PFSK-1 (cell line): Measurements from ENCODE around the gene GPD1L.

Experiments
- FOXP2 ChIP-seq: optimal IDR thresholded peaks from 2 replicates; pipeline ENCODE3; 2011; ENCODE audit warnings: borderline replicate concordance, control low read depth, inconsistent platforms; ENCODE audit not compliant: insufficient read depth; ENCODE audit errors: extremely low read length, extremely low read depth
- POLR2AphosphoS5 ChIP-seq: IDR thresholded peaks from 2 replicates; pipeline ENCODE4 v1.6.1; 2012; ENCODE audit warnings: low read depth, mild to moderate bottlenecking, control low read depth, low read length, moderate library complexity
- SIN3A ChIP-seq: IDR thresholded peaks from 2 replicates; pipeline ENCODE4 v1.6.1; 2012; ENCODE audit warnings: mild to moderate bottlenecking, low read length, moderate library complexity, borderline replicate concordance; ENCODE audit not compliant: insufficient read depth
- TAF1 ChIP-seq: IDR thresholded peaks from 2 replicates; pipeline ENCODE4 v1.6.1; 2012; ENCODE audit warnings: low read length, control low read depth, borderline replicate concordance; ENCODE audit not compliant: insufficient read depth
- TF ChIP-seq, protein P1 (sequence below), 2 experiments: IDR thresholded peaks; 2 replicates each; pipeline versions ENCODE4 v1.6.1 to v1.8.0; 2011 to 2012; ENCODE audit warnings: low read depth in 2 of 2, low read length in 2 of 2, control low read depth in 1 of 2, inconsistent platforms in 1 of 2, mild to moderate bottlenecking in 1 of 2, moderate library complexity in 1 of 2; ENCODE audit not compliant: insufficient read depth in 1 of 2

Gene GPD1L

DNA sequence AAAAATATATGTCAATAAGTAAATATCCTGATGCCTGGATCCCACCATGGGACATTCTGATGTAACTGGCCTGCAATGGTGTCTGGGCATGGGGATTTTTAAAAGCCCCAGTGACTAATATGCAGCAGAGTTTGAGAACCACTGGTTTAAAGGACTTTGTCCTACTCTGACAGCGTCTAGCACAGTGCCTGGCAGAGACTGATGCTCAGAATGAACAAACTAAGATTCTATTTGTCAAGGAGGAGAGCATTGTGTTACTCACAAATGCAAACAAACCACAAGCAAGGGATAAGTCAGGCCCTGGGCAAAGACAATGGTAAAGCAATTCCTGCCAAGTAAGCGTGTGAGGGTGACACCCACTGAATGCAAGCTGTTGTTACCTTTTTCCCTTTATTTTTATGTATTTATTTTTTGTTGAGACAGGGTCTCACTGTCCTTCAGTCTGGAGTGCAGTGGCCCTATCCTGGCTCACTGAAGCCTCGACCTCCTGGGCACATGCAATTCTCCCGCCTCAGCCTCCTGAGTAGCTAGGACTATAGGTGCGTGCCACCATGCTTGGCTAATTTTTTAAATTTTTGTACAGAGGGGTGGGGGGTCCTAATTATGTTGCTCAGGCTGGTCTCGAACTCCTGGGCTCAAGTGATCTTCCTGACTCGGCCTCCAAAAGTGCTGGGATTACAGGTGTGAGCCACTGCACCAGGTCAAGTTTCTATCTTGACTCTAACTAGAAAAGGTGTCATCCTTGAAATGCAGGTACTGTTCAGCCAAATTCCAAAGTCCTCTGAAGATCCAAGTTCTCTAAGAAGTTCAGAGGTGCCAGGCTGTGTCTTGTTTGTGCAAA is 909 bp upstream of the GPD1L start:
- TF ChIP-seq, protein P1, sequence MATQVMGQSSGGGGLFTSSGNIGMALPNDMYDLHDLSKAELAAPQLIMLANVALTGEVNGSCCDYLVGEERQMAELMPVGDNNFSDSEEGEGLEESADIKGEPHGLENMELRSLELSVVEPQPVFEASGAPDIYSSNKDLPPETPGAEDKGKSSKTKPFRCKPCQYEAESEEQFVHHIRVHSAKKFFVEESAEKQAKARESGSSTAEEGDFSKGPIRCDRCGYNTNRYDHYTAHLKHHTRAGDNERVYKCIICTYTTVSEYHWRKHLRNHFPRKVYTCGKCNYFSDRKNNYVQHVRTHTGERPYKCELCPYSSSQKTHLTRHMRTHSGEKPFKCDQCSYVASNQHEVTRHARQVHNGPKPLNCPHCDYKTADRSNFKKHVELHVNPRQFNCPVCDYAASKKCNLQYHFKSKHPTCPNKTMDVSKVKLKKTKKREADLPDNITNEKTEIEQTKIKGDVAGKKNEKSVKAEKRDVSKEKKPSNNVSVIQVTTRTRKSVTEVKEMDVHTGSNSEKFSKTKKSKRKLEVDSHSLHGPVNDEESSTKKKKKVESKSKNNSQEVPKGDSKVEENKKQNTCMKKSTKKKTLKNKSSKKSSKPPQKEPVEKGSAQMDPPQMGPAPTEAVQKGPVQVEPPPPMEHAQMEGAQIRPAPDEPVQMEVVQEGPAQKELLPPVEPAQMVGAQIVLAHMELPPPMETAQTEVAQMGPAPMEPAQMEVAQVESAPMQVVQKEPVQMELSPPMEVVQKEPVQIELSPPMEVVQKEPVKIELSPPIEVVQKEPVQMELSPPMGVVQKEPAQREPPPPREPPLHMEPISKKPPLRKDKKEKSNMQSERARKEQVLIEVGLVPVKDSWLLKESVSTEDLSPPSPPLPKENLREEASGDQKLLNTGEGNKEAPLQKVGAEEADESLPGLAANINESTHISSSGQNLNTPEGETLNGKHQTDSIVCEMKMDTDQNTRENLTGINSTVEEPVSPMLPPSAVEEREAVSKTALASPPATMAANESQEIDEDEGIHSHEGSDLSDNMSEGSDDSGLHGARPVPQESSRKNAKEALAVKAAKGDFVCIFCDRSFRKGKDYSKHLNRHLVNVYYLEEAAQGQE (IDR thresholded peaks at IDR 0.05; ENCODE audit: insufficient read depth in 1 of 2, low read depth in 2 of 2, low read length in 2 of 2) = no peak
- TF ChIP-seq POLR2AphosphoS5 (no peak), FOXP2 (no peak), SIN3A (no peak), TAF1 (no peak)

DNA sequence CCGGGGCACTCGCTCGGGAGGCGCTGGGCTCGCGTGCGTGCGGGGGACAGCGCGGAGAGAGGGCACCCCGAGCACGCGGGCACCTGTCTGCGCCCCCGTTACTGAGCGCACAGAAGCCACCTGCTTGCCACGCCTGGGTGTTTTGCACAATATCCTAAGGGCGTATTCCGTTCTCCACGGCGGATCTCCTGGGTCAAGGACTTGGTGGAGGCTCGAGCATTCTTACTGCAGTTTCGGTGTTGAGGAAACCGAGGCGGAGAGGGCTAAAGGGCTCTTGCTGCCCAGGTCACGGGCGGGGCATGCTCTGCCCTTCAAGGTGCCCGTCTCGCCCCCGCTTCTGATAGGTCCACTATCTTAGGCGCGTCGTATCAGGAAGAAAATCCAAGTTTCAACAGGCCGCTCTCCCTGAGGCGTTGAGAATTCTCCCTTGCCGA is 526 bp downstream of the GPD1L start:
- TF ChIP-seq, protein P1 (IDR thresholded peaks at IDR 0.05; ENCODE audit: insufficient read depth in 1 of 2, low read depth in 2 of 2, low read length in 2 of 2) = no peak
- TF ChIP-seq FOXP2 (no peak), POLR2AphosphoS5 (no peak), TAF1 (no peak), SIN3A (no peak)

DNA sequence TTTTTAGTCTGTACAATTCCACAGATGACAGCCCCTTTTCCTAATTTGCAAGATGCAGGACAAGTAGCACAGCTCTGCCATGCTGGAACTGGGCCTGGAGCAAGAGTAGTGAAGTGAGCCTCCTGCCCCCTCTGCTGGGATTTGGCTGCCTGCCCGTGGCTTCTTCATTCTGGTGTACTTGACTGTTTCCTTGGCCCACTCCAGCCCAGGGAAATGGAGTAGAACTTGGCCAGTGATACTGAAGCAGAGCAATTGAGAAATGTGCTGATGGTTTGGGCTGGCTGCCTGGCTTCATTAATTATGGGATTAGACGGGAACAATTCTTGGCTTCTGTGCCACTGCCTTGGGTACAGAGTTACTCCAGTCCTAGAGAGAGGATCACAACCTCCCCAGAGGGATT is 2.8 kb downstream of the GPD1L start:
- TF ChIP-seq FOXP2 = no peak
- TF ChIP-seq SIN3A = no peak
- TF ChIP-seq, protein P1 (IDR thresholded peaks at IDR 0.05; ENCODE audit: insufficient read depth in 1 of 2, low read depth in 2 of 2, low read length in 2 of 2) = no peak
- no peak for TF ChIP-seq TAF1
- TF ChIP-seq POLR2AphosphoS5 = no peak

DNA sequence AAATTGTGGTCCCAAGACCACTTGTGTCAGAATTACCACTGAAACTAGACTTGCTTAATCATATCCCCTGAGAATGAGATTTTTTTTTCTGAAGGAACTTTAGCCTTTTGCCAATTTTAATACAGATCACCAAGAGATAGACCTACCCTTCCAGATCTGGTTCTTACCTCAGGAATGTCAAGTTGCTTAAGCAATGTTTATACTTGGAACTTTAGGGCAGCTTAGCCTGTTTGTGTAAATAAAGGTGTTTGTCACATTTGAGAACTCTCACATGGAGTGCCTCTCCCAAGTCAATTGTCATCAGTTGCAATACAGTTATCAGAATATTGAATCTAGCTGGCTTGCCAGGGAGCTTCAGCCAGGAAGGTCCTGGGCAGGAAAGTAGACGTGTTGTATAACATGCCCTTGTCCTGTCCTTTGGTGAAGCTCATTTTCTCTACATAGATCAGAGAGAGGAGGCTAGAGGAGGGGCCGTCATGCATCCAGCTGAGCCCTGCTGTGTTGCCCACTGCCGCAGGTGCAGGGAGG is 3.9 kb downstream of the GPD1L start:
- TF ChIP-seq SIN3A = no peak
- TF ChIP-seq, protein P1 (IDR thresholded peaks at IDR 0.05; ENCODE audit: insufficient read depth in 1 of 2, low read depth in 2 of 2, low read length in 2 of 2) = no peak
